ENCODE measurements around the gene GTF2IRD1. TPM values are rescaled to one million over a fixed set of nuclear protein-coding genes. Genes with fewer than 3 reads are reported as not detected.
"Not testable (repeated sequence)": the region's sequence is repeated elsewhere in the genome, so short reads cannot be mapped to it uniquely, and the experiment has no call there.

Gene GTF2IRD1
- total and polyA plus RNA-seq, 2 donors (not counting 1 experiment from before 2014, with no cell fraction given): 7.8 to 14.7 TPM

GRCh38 chr7:74438327-74438726, 15.4 kb upstream of the GTF2IRD1 start:
- no peak overlapping the region for H3K4me3 ChIP-seq (replicated peaks in 1 of 4; ENCODE audit: control extremely low read depth in 1 of 4, insufficient read depth in 1 of 4, low read depth in 3 of 4, low read length in 4 of 4)
- no peak overlapping the region for H3K4me2 ChIP-seq (ENCODE audit: extremely low read depth, insufficient read depth, low read length)
- no peaks in the 10 kb centered on the region for H3K4me1 ChIP-seq (ENCODE audit: control insufficient read depth, extremely low read depth, insufficient read depth, low read length)
- DNase-seq (ENCODE audit: low read depth in 2 of 2): no peak
- no peak overlapping the region for H2AFZ ChIP-seq (ENCODE audit: low read length)
- TF ChIP-seq EZH2 (IDR thresholded peaks at IDR 0.05; ENCODE audit: low read length, missing control alignments): no peak
- TF ChIP-seq CTCF (conservative IDR thresholded peaks at IDR 0.05 in 1 of 2, IDR thresholded peaks at IDR 0.05 in 1 of 2; ENCODE audit: low read depth in 1 of 2, low read length in 2 of 2): no peak
- no peaks in the 10 kb centered on the region for H4K20me1 ChIP-seq (ENCODE audit: control insufficient read depth, extremely low read depth, insufficient read depth, low read length)
- H3K27me3 ChIP-seq (ENCODE audit: control insufficient read depth, insufficient read depth, low read length): peaks cover 2% of the 10 kb centered on the region
- no peaks in the 10 kb centered on the region for H3K79me2 ChIP-seq (ENCODE audit: control insufficient read depth, insufficient read depth, low read length)
- H3K9ac ChIP-seq (ENCODE audit: insufficient read depth, low read length): no peak overlapping the region
- no peaks in the 10 kb centered on the region for H3K36me3 ChIP-seq (ENCODE audit: control insufficient read depth, insufficient read depth, low read length)
- no peak overlapping the region for H3K27ac ChIP-seq (ENCODE audit: insufficient read depth, low read length)
- no peaks in the 10 kb centered on the region for H3K9me3 ChIP-seq (ENCODE audit: control insufficient read depth, insufficient read depth, low read depth, low read length)

GRCh38 chr7:74439541-74439940, 14.2 kb upstream of the GTF2IRD1 start:
- H3K27me3 ChIP-seq (ENCODE audit: control insufficient read depth, insufficient read depth, low read length): peaks cover 2% of the 10 kb centered on the region
- TF ChIP-seq EZH2 (IDR thresholded peaks at IDR 0.05; ENCODE audit: low read length, missing control alignments) (no peak), CTCF (conservative IDR thresholded peaks at IDR 0.05 in 1 of 2, IDR thresholded peaks at IDR 0.05 in 1 of 2; ENCODE audit: low read depth in 1 of 2, low read length in 2 of 2) (no peak)
- no peaks in the 10 kb centered on the region for H3K4me1 ChIP-seq (ENCODE audit: control insufficient read depth, extremely low read depth, insufficient read depth, low read length)
- H3K27ac ChIP-seq (ENCODE audit: insufficient read depth, low read length): no peak overlapping the region
- no peak overlapping the region for H3K9ac ChIP-seq (ENCODE audit: insufficient read depth, low read length)
- no peaks in the 10 kb centered on the region for H3K9me3 ChIP-seq (ENCODE audit: control insufficient read depth, insufficient read depth, low read depth, low read length)
- no peak for DNase-seq (ENCODE audit: low read depth in 2 of 2)
- no peaks in the 10 kb centered on the region for H3K36me3 ChIP-seq (ENCODE audit: control insufficient read depth, insufficient read depth, low read length)
- H3K4me2 ChIP-seq (ENCODE audit: extremely low read depth, insufficient read depth, low read length): no peak overlapping the region
- H3K79me2 ChIP-seq (ENCODE audit: control insufficient read depth, insufficient read depth, low read length): no peaks in the 10 kb centered on the region
- H4K20me1 ChIP-seq (ENCODE audit: control insufficient read depth, extremely low read depth, insufficient read depth, low read length): no peaks in the 10 kb centered on the region
- no peak overlapping the region for H3K4me3 ChIP-seq (replicated peaks in 1 of 4; ENCODE audit: control extremely low read depth in 1 of 4, insufficient read depth in 1 of 4, low read depth in 3 of 4, low read length in 4 of 4)
- no peak overlapping the region for H2AFZ ChIP-seq (ENCODE audit: low read length)

GRCh38 chr7:74440143-74440542, 13.6 kb upstream of the GTF2IRD1 start:
- H3K4me3 ChIP-seq (replicated peaks in 1 of 4; ENCODE audit: control extremely low read depth in 1 of 4, insufficient read depth in 1 of 4, low read depth in 3 of 4, low read length in 4 of 4); H3K79me2 ChIP-seq (ENCODE audit: control insufficient read depth, insufficient read depth, low read length); H3K27ac ChIP-seq (ENCODE audit: insufficient read depth, low read length); H3K9me3 ChIP-seq (ENCODE audit: control insufficient read depth, insufficient read depth, low read depth, low read length); H2AFZ ChIP-seq (ENCODE audit: low read length); DNase-seq (ENCODE audit: low read depth in 2 of 2); H3K27me3 ChIP-seq (ENCODE audit: control insufficient read depth, insufficient read depth, low read length); H3K36me3 ChIP-seq (ENCODE audit: control insufficient read depth, insufficient read depth, low read length); H3K4me2 ChIP-seq (ENCODE audit: extremely low read depth, insufficient read depth, low read length); H3K9ac ChIP-seq (ENCODE audit: insufficient read depth, low read length); H4K20me1 ChIP-seq (ENCODE audit: control insufficient read depth, extremely low read depth, insufficient read depth, low read length); H3K4me1 ChIP-seq (ENCODE audit: control insufficient read depth, extremely low read depth, insufficient read depth, low read length): not testable (repeated sequence)
